Iris pigment epithelial cell (primary cell): ENCODE data around the gene MPPED2.

Experiments
- DNase-seq: peaks from one replicate; pipeline ENCODE4 v3.0.0-alpha.2; 2011; ENCODE audit warnings: low read depth

MPPED2 gene

GRCh38 chr11:30452114-30452513 lies 134.0 kb downstream of the MPPED2 start:
- DNase-seq, result no peak

- DNase-seq, result no peak
Measured at GRCh38 chr11:30451626-30452025, 134.5 kb downstream of the MPPED2 start.

GRCh38 chr11:30451167-30451566 lies 135.0 kb downstream of the MPPED2 start:
- DNase-seq, result no peak

- DNase-seq, result no peak
Measured at GRCh38 chr11:30447058-30447640, 139.0 kb downstream of the MPPED2 start.

GRCh38 chr11:30446520-30446919 lies 139.6 kb downstream of the MPPED2 start:
- DNase-seq, result no peak

- DNase-seq, result no peak
Measured at GRCh38 chr11:30445056-30445455, 141.1 kb downstream of the MPPED2 start.

- DNase-seq, result no peak
Measured at GRCh38 chr11:30440510-30440909, 145.6 kb downstream of the MPPED2 start.

GRCh38 chr11:30436801-30437200 lies 149.4 kb downstream of the MPPED2 start:
- no peak for DNase-seq

- DNase-seq, result no peak
Measured at GRCh38 chr11:30435488-30435887, 150.7 kb downstream of the MPPED2 start.

GRCh38 chr11:30434901-30435300 lies 151.3 kb downstream of the MPPED2 start:
- DNase-seq, result no peak

GRCh38 chr11:30433831-30434230 lies 152.3 kb downstream of the MPPED2 start:
- no peak for DNase-seq

- no peak for DNase-seq
Measured at GRCh38 chr11:30432716-30433115, 153.4 kb downstream of the MPPED2 start.

GRCh38 chr11:30432178-30432577 lies 154.0 kb downstream of the MPPED2 start:
- no peak for DNase-seq

- no peak for DNase-seq
Measured at GRCh38 chr11:30431127-30431814, 154.9 kb downstream of the MPPED2 start.

GRCh38 chr11:30429550-30429949 lies 156.6 kb downstream of the MPPED2 start:
- no peak for DNase-seq

GRCh38 chr11:30426781-30427180 lies 159.4 kb downstream of the MPPED2 start:
- DNase-seq, result no peak

GRCh38 chr11:30424844-30425243 lies 161.3 kb downstream of the MPPED2 start:
- no peak for DNase-seq

- DNase-seq, result no peak
Measured at GRCh38 chr11:30424321-30424720, 161.8 kb downstream of the MPPED2 start.

GRCh38 chr11:30423886-30424285 lies 162.3 kb downstream of the MPPED2 start:
- DNase-seq, result no peak

GRCh38 chr11:30423279-30423648 lies 162.9 kb downstream of the MPPED2 start:
- no peak for DNase-seq

GRCh38 chr11:30422447-30423278 lies 163.5 kb downstream of the MPPED2 start:
- DNase-seq, result no peak

GRCh38 chr11:30420233-30420787 lies 165.8 kb downstream of the MPPED2 start:
- no peak for DNase-seq

- no peak for DNase-seq
Measured at GRCh38 chr11:30414806-30415205, 171.3 kb downstream of the MPPED2 start.
